HG02571 (cell line): ENCODE data around the gene TRPC1.
"Not testable (repeated sequence)": the region's sequence is repeated elsewhere in the genome, so short reads cannot be mapped to it uniquely, and the experiment has no call there.

Experiments used
- ATAC-seq: cut with Tn5 transposase; IDR thresholded peaks from one replicate; pipeline ENCODE4 v1.9.1; 2021; ENCODE audit warnings: mild to moderate bottlenecking, moderate library complexity; ENCODE audit not compliant: unreplicated experiment

The TRPC1 gene

GRCh38 chr3:142752605-142753004 is 28.8 kb downstream of the TRPC1 start:
- not testable (repeated sequence) for ATAC-seq

GRCh38 chr3:142754494-142754893 is 30.7 kb downstream of the TRPC1 start:
- no peak for ATAC-seq

- no peak for ATAC-seq
Measured at GRCh38 chr3:142768338-142768737, 44.5 kb downstream of the TRPC1 start.

GRCh38 chr3:142777927-142778326 is 54.1 kb downstream of the TRPC1 start:
- ATAC-seq = no peak

GRCh38 chr3:142778541-142778940 is 54.7 kb downstream of the TRPC1 start:
- no peak for ATAC-seq

GRCh38 chr3:142779591-142779990 is 55.8 kb downstream of the TRPC1 start:
- no peak for ATAC-seq

- no peak for ATAC-seq
Measured at GRCh38 chr3:142782616-142783015, 58.8 kb downstream of the TRPC1 start.

- no peak for ATAC-seq
Measured at GRCh38 chr3:142784228-142784627, 60.4 kb downstream of the TRPC1 start.

GRCh38 chr3:142785996-142786395 is 62.2 kb downstream of the TRPC1 start:
- ATAC-seq = no peak

- no peak for ATAC-seq
Measured at GRCh38 chr3:142787719-142788118, 63.9 kb downstream of the TRPC1 start.

- no peak for ATAC-seq
Measured at GRCh38 chr3:142794508-142794907, 70.7 kb downstream of the TRPC1 start.

GRCh38 chr3:142795332-142795731 is 71.5 kb downstream of the TRPC1 start:
- ATAC-seq = no peak

- ATAC-seq = no peak
Measured at GRCh38 chr3:142796823-142797222, 73.0 kb downstream of the TRPC1 start.

GRCh38 chr3:142801746-142802145 is 77.9 kb downstream of the TRPC1 start:
- no peak for ATAC-seq

GRCh38 chr3:142802891-142803290 is 79.1 kb downstream of the TRPC1 start:
- no peak for ATAC-seq

GRCh38 chr3:142808103-142808917 is 84.5 kb downstream of the TRPC1 start:
- ATAC-seq = no peak

GRCh38 chr3:142809259-142809658 is 85.4 kb downstream of the TRPC1 start:
- ATAC-seq = no peak

GRCh38 chr3:142815803-142816202 is 92.0 kb downstream of the TRPC1 start:
- no peak for ATAC-seq

- ATAC-seq = no peak
Measured at GRCh38 chr3:142817356-142817755, 93.5 kb downstream of the TRPC1 start.

- ATAC-seq = no peak
Measured at GRCh38 chr3:142817897-142818296, 94.1 kb downstream of the TRPC1 start.

- ATAC-seq = no peak
Measured at GRCh38 chr3:142818651-142819050, 94.8 kb downstream of the TRPC1 start.

- ATAC-seq = no peak
Measured at GRCh38 chr3:142819179-142819578, 95.3 kb downstream of the TRPC1 start.
